Measurements from ENCODE around the gene SETD7.
"Not testable (repeated sequence)": the region's sequence is repeated elsewhere in the genome, so short reads cannot be mapped to it uniquely, and the experiment has no call there.

SETD7 gene

GRCh38 chr4:139506774-139507173 is 49.2 kb downstream of the SETD7 start:
- DNase-seq, result no peak

GRCh38 chr4:139503622-139504166 is 52.3 kb downstream of the SETD7 start:
- no peak for DNase-seq

- DNase-seq, result no peak
Measured at GRCh38 chr4:139501927-139502899, 53.8 kb downstream of the SETD7 start.

DNA sequence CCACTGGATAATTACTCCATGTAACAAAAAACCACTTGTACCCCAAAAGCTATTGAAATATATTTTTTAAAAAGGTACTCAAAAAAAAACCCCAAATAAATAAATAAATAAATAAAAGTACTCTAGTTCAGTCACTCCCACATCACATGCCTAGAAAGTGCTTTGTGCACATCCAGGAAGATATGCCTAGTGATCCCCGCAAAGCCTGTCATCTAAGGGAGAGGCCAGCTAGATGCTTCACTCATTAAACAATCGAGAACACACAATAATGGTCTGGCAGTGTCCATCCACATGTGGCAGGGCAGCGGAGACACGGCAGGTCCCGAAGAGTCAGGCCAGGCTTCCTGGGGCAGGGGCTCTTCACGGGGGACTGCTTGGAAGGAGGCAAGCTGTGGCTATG is 54.5 kb downstream of the SETD7 start:
- DNase-seq, result no peak

DNA sequence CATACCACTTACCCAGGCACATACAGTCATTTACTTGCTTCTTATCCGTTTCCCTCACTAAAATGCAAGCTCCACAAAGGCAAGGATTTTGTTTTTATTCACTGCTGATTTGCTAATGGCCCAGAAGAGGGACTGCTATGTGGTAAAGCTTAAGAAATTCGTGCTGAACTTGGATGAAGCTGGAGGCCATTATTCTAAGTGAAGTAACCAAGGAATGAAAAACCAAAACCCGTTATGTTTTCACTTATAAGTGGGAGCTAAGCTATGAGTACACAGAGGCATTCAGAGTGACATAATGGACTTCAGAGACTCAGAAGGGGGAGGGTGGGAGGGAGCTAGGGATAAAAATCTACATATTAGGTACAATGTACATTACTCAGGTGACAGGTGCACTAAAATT is 54.9 kb downstream of the SETD7 start:
- DNase-seq, result no peak

GRCh38 chr4:139499186-139499585 is 56.8 kb downstream of the SETD7 start:
- DNase-seq, result no peak

- DNase-seq, result no peak
Measured at GRCh38 chr4:139493176-139493575, 62.8 kb downstream of the SETD7 start.

- DNase-seq, result no peak
Measured at GRCh38 chr4:139492429-139492828, 63.6 kb downstream of the SETD7 start.

DNA sequence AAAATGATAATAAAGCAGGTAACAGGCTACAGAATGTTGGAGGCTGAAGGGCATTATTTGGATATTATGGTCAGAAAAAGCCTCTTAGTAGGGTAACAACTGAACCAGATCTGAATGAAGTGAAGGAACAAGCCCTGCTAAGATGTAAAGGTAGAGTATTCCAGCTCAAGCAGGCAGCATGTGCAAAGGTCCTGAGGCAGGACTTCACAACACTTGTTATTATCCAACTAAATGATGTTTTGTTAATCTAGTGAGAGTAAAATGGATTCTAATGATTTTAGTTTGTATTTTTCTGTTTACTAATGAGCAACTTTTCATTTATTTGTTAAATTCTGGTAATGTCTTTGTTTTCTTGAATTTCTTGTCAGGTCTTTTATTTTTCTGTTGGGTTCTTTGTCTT is 66.4 kb downstream of the SETD7 start:
- no peak for DNase-seq

DNA sequence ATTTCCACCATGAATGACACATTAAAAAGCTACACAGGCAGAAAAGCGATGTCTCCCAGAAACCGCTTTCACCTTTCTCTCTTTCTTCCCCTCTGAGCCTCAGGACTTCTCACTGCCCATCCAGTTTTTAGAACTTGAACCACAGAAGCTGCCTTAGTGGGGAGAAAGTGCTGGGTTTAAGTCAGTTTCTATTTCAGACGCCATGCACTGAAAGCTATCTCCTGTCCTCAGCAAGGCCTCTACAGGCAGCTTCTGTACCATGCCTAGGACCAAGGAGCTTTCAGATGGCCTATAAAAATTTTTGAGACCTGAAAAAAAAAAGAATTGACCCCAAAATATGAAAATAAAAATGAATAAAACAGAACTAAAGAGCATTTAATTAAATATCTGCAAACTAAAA is 67.6 kb downstream of the SETD7 start:
- DNase-seq, result no peak

DNA sequence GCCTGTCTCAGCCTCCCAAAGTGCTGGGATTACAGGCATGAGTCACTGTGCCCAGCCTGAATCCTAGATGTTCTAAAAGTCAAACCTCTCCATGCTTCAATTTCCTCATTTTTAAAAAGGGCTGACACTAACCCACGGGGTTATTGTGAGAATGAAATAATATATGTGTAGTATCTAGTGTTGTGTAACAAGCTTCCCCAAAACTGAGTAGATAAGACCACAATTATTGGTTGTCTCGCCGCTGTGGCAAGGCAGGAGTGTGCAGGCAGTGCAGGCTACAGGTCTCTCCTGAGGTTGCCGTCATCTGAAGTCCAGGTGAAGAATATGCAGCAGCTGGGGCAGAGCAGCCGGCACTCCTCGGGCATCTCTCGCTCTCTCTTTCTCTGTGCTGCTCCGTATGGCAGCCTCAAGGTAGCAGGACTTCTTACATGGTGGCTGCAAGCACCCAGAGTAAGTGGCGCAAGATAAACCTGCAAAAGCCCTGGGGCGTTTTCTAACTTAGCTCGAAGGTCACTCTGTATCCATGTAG is 71.2 kb downstream of the SETD7 start:
- DNase-seq, result no peak

DNA sequence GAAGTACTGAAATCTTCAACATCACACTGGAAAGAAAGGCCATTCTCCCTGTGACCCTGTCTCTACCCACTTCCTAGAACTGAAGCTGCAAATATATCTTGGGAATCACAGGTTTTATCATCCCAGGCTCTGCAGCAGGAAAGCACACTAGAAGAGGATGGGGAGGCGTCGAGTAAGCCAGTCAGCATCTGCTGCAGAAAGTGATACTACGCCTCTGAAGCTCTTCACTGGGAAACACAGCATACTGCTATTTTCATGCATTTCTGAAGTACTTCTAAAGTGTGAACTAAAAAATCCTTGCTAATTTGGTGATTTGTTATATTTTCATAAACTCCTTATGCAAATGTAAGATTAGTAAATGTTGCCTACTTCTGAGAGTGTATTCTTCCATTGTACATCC is 73.0 kb downstream of the SETD7 start:
- DNase-seq, result no peak

DNA sequence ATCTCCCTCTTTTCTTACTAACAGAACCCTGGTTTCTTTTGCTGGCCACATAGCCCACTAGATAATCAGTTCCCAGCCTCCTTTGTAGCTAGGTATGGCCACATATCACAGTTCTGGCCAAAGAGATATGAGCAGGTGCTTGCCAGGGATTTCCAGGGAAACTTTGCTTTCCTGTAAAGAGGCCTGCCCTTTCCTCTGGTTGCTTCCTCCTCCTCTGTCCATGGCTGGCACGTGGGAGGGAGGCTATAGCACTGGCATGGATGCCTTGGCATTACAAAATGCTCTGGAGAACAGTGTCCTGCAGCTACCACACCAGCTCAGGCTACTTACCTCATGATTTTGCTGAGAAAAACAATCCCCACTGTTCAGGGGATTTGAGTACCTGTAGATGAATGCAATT is 74.6 kb downstream of the SETD7 start:
- no peak for DNase-seq

DNA sequence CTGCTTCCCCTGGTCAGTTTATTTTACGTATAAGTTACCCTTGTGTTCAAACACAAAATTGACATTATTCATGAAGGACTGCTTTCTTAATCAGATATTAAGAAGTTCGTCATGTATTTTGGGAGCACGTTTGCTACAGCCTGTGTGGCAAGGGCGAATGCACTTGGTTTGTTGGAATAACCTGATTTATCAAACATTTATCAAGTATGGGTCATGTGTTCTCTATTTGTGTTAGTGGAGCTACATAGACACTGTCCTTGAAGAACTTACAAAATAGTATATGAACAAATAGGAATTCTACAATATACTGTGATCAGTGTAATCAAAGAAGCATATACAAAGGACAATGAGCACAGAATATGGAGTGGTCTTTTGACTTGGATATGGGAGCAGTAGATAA is 79.7 kb downstream of the SETD7 start:
- no peak for DNase-seq

DNA sequence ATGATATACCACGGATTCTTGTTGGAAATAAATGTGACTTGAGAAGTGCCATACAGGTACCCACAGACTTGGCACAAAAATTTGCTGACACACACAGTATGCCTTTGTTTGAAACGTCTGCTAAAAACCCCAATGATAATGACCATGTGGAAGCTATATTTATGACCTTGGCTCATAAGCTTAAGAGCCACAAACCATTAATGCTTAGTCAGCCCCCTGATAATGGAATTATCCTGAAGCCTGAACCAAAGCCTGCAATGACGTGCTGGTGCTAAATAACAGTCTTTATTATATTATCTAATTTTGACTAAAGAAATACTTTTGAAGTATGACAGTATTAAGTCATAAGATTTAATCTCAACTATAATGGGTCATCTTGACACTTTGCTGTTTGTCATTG is 83.2 kb downstream of the SETD7 start:
- DNase-seq, result no peak

DNA sequence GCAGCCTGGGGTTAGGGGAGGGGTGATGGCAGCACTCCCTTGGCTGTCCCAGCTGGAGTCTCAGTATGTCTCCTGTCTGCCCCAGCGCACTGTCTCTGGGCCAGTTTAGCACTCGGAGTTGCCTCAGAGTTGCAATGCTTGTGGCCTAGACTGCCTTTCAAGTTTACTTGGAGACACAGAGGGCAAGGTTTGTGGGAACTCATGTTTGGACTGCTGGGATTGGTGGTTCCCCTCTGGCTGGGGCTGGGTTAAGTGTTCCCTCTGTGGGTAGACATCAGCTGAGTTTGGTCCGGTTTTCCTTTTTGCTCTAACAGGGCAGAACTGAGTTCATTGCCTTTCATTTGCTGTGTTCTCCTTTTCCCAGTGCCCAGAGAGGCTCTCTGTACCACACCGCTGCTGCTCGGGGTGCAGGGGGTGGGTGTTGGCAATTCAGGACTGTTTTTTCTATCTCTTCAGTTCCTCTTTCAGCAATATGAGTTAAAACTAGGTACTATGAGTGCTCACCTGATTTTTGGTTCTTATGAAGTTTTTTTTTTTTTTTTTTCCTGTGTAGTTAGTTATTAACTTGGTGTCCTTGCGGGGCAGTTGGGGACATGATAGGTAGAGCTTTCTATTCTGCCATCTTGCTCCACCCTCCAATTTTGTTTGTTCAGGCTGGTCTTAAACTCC is 84.9 kb downstream of the SETD7 start:
- no peak for DNase-seq

DNA sequence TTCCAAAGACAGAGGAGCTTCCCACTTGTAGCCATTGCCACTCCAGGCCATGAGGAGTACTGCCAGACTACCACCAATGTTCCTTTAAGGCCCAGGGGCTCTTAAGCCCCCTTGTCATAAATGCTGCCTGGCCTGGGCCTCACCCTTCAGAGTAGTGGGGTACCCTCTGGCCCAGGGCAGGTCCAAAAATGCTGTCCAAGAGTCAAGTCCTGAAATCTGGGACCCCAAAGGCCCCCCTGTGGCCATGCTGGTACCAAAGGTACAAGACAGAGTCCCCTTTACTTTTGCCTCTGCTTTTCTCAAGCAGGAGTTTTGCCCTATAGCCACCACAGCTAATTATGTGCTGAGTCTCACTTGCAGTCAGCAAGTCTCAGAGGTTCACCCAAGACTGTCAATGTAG is 85.7 kb downstream of the SETD7 start:
- no peak for DNase-seq

DNA sequence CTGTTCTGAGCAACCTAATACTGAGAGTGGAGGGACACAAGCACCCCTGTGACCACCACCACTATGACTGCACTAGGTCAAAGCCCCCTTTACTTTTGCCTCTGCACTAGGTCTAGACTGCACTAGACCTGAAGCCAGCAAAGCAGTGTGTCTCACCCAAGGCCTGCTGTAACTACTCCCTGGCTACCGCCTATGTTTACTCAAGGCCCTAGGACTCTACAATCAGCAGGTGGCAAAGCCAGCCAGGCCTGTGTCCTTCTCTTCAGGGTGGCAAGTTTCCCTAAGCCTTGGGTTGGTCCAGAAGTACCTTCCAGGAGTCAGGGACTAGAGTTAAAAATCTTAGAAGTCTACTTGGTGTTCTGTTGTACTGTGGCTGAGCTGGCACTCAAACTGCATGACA is 86.2 kb downstream of the SETD7 start:
- DNase-seq, result no peak

DNA sequence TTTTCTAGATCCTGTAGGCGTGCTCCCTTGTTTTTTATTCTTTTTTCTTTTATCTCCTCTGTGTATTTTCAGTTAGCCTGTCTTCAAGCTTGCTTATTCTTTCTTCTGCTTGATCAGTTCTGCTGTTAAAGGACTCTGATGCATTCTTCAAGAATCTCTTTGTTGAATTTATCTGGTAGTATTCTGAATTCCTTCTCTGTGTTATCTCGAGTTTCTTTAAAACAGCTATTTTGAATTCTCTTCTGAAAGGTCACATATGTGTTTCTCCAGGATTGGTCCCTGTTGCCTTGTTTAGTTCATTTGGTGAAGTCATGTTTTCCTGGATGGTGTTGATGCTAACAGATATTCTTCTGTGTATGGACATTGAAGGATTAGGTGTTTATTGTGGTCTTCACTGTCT is 86.8 kb downstream of the SETD7 start:
- DNase-seq, result no peak

DNA sequence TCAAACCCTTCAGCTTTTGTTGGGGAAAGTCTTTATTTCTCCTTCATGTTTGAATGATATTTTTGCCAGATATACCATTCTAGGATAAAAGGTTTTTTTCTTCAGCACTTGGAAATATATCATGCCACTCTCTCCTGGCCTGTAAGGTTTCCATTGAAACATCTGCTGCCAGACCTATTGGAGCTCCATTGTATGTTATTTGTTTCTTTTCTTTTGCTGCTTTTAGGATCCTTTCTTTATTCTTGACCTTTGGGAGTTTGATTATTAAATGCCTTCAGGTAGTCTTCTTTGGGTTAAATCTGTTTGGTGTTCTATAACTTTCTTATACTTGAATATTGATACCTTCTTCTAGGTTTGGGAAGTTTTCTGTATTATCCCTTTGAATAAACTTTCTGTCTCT is 87.3 kb downstream of the SETD7 start:
- DNase-seq, result not testable (repeated sequence)

- DNase-seq, result no peak
Measured at GRCh38 chr4:139465922-139466321, 90.1 kb downstream of the SETD7 start.

GRCh38 chr4:139464512-139464911 is 91.5 kb downstream of the SETD7 start:
- not testable (repeated sequence) for DNase-seq

DNA sequence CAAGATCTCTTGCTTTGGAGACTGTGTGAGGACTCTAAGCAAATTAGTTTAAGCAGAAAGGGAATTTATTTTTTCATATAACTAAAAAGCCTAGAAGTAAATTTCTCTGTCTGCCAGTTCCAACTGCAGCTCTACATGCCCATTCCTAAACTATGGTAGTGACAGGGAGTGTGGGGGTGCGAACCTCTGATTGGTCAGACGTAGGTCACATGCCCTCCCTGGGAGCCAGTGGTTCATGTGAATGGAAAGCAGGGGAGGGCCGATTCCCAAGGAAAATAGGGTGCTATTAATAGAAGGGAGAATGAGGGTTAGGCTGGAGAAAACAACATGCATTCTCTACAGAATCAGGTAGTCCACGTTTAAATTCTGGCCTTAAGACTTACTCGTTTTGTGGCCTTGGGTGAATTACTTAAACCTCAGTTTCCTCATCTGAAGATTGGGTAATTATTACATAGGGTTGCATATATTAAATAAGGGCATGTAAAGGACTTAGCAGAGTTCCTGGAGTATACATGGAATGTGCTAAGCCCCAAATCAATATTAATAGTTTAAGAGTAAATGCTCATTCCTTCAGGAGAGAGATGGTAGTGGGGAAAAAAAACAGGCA is 94.9 kb downstream of the SETD7 start:
- DNase-seq, result no peak

Measured in activated gamma-delta T cell (primary cell).